HG03280 (cell line): Measurements from ENCODE around the gene ANAPC1.
"Not testable (repeated sequence)": the region's sequence is repeated elsewhere in the genome, so short reads cannot be mapped to it uniquely, and the experiment has no call there.

Experiments used
- ATAC-seq: cut with Tn5 transposase; IDR thresholded peaks from one replicate; pipeline ENCODE4 v1.9.1; 2021; ENCODE audit warnings: mild to moderate bottlenecking, moderate library complexity; ENCODE audit not compliant: unreplicated experiment

Gene ANAPC1

DNA sequence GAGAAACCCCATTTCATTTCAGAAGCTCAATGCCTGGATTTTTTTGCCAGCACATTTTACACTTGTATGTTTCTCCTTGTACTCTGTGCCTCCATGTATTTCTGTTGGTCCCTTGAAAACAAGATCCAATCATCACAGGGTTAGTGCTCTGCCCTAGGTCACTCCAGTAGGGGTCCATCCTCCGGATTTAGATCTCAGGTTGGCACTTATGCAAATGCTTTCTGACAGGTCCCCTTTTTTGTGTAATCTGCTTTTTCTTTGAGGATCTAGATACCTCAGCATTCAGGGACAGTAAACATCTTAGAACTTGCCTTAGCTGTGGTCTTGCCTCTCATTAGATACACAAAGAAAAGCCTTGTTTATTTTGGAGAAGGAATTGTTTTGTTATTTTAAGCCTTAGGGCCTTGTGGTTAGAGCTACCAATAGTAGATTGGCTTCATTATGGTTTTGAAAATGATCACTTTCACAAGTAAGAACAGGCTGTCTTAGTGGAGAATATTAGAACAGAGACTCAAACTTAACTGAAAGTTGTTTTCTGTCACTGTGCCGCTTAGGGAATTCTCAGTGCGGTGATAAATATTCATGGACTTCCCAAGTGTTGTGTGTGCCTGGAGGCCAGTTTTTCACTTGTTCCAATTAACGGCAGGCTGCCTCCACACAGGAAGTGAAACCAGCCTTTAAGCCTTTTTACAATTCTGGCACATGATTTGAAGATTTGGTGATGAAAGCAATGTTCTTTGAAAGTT lies 22.2 kb upstream of the ANAPC1 start:
- ATAC-seq, result peak; percentile 72

DNA sequence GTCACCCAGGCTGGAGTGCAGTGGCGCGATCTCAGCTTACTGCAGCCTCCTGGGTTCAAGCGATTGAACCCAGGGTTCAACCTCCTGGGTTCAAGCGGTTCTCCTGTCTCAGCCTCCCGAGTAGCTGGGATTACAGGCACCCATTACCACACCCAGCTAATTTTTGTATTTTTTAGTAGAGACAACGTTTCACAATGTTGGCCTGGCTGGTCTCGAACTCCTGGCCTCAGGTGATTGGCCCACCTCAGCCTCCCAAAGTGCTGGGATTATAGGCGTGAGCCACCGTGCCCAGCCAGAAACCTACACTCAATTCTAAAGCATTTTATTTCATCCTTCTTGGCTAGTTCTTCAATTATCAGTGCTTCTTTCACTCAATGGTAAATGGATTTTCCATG lies 21.5 kb upstream of the ANAPC1 start:
- not testable (repeated sequence) for ATAC-seq

DNA sequence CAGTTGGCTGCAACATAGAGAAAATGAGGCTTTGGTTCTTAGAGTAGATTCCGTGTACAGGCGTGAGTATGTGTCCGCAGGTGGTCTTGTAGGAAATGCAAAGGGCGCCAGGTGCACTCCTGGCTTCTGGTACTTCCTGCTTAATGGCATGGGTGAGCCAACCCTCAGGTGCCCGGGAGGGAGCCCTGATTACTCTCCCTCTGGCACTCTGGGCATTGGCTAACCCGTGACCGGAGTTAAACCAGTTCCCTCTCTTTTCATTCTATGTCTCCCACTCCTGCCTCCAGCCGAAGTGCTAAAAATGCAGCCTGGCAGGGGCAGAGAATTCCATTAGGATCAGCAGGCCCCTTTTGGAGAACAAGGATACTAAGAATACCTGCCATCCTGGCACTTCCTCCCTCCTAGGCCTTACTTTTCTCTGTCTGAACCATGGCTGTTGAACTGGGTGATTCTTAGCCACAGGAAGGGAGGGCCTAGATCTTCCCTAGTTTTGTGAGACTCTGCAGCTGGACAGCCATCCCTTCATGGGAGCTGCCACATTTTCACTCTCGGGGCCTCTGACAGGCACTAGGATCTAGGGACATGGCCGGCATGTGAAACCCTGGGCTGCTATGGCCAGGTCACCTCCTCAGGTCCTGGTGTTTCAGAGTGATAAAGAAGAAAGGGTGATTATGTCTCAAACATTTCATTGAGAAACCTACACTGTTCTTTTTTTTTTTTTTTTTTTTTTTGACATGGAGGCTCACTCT lies 20.9 kb upstream of the ANAPC1 start:
- no peak for ATAC-seq

DNA sequence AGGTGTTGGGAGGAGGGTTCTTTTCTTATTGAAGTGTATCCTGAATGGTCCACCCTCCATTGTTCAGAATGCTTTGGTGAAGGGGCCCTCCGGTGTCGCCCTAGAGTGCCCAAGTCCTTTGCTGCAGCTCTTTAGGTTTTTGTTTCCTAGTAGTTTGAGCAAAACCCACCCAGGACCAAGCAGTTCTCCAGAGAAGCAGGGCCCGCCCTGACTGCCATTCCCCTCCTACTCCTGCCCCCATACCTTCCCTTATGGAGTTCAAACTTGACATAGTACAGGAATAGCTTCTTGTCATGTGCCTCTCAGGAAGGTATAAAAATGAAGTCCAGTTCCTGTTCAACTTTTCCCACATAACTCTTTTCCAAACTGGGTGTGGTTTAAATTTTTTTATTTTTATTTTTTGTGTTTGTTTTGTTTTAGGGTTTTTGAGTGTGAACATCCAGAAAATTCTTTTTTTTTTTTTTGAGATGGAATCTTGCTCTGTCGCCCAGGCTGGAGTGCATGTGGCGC lies 20.0 kb upstream of the ANAPC1 start:
- no peak for ATAC-seq

DNA sequence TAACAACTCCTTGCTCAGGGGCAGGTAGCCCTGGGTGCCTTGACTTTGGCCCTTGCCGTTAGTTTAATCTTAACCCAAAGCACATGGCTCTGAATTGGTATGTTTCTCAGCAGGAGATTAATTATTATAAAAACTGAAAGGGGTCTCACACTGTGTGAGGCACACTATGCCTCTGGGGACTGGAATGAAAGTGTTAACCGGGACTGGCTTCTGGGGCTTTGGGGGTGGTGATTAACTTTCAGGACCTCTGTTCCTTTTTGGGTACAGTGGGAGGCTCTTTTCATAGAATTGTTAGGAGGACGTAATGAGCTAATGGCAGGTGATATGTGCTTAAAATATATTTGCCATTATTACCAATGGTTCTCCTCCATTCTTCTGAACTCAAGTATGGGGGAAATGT lies 19.5 kb upstream of the ANAPC1 start:
- no peak for ATAC-seq

DNA sequence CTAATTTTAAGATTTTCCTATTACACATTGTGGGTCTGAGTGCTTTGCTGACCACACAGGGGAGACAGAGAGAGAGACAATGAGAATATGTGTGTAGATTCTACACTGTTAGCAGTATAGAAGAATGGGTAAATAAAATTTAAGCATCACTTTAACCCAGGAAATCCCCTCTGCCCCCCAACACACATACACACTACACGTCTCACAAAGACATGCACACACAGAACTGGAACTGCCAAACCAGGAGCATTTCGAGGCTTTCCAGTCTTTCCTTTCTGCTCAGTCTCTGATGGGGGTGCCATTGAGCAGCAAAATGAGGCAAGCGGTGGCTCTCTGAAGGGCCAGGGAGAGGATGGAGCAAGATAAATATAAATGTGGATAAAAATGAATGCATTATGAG lies 16.9 kb upstream of the ANAPC1 start:
- ATAC-seq, result no peak

DNA sequence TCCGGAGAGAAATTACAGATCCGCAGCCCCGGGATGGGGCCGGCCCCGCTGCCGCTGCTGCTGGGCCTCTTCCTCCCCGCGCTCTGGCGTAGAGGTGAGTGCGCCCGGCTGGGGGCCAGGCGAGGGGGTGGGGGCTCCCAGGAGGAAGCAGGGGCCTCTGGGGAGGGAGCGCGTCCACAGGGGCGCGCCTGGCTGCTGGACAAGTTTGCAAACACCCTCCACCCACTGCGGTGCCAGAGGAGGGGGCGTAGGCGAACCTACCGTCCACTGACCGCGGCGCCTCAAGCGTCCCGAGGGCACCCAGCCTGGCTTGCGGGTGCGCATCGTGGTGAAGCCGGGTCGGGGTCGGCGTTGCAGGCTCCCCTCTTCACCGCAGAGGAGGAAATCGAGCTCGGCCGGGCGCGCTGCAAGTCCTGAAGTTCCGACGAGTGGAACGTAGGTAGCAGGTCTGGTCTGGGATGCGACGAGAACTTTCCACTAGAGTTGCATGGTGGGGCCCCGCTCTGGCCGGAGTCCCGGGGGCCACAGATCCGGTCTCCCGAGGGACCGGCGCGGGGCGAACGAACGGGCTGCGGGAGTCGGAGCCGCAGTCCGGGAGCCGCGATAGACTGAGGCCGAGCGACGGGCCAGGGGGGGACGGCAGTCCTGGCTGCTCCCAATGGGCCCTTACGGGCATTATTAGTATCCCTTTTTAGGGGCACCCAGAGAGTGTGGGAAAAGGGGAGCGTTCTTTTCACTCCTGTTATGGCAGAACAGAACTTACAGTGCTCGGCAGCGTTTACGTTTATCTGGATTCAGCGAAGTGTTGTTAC lies 14.9 kb upstream of the ANAPC1 start:
- no peak for ATAC-seq

DNA sequence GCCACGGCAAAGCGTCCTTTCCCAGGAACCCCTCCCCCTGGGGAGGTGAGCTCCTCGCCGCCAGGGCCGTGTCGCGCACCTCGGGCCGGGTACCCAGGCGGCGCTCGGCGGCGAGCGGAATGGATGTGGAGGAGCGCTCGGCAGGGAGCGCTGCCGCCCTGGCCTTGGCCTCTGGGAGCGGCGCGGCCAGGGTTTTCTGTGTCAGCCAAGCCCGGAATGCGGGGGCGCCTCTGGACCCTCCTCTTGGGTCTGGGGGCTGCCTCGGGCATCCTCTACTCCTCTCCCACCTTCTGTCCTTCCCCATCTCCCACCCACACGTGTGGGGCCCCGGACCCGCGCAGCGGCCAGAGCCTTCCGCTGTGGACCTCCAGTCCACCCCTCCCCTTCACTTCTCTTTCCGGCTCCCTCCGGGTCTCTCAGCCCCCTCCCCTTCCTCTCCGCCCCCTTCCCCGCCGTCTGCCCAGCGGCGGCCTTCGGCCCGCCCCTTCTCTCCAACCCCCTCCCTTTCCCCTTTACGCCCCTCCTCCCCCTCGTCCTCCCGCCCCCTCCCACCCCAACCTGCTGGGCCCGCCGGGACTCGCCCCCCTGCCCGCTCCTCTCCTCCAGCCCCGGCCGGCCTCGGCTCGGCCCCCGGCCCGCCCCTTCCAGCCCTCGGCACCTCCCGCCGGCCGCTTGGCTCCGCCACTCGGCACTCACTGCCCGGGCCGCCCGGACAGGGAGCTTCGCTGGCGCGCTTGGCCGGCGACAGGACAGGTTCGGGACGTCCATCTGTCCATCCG lies 14.1 kb upstream of the ANAPC1 start, which contains the start of gene MERTK:
TSS of gene MERTK (plus strand) at position 684 of the 779 bp plus-strand sequence. CDS start 129 bp downstream, outside the sequence.
- ATAC-seq, result no peak

DNA sequence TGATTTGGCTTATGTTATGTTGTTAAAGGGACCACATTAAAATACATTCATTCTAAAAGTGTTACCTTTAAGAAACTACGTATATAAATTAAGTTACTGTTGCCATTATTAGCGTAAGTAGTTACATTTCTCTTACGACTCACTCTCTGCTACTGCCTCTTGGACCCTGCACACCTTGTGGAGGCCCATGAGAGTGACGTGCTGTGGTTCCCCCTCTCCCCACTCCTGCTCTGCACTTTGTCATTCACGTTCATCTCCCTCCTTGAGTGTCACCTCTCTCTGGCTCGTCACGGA lies 13.6 kb upstream of the ANAPC1 start:
- ATAC-seq, result no peak

DNA sequence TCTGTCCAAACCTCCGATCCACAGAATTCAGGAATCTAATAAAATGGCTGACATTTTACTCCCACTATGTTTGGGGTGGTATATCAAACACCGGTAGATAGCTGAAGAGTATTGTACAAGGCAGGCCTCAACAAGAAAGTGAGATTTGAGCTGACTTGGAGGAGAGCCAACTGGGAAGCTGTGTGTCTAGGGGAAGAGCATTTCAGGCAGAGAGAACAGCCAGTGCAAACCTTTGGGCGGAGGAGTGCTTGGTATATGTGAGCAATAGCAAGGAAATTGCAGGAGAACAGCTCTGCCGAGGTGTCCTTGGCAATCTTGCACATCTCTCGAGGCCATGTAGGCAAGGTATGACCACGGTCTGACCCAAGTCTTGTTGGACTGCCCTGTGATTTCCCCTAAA lies 12.6 kb upstream of the ANAPC1 start:
- no peak for ATAC-seq

DNA sequence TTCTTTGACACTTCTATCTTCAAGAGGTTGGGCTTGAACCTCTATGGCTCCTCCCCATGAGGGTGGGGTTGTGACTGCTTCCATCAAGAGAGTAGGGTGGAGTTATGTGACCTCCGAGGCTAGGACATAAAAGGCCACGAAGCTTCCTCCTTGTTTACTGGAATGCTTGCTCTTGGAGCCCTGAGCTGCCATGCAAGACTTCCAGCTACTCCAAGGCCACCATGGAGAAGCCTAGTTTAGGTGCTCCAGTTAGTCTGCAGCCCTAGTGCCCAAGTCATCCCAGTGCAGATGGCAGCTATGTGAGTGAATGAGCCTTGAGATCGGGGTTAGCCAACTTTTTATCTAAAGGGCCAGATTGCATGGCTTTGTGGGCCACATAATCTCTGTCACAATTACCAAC lies 12.0 kb upstream of the ANAPC1 start:
- ATAC-seq, result no peak

DNA sequence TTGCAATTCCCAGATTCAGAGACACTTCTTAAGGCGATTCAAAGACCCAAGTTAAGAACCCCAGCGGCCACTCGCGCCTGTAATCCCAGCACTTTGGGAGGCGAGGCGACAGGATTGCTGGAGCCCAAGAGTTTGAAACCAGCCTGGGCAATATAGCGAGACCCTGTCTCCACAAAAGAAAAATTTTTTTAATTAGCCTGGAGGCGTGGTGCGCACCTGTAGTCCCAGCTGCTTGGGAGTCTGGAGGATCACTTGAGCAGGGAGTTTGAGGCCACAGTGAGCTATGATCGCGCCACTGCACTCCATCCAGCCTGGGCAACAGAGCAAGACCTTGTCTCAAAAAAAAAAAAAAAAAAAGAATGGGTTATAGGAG lies 585 bp upstream of the ANAPC1 start:
- ATAC-seq, result peak; percentile 7

DNA sequence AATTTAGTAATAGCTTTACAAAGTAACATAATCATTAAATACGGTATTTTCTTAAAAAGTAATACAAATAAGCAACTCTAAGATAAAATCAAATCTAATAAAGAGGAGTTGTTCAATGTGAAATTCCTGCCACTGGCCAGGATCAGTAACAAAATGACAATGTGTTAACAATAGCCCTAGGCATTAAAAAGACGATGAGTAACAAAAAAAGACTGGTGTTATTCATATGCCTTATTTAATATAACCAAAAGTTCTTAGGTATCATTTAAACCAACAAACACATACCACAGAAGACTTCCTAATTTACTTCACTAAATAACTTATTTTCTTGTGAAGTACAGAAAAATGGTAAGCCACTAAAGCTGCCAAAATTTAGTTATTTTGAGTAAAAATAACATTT lies 11.2 kb downstream of the ANAPC1 start:
- not testable (repeated sequence) for ATAC-seq

DNA sequence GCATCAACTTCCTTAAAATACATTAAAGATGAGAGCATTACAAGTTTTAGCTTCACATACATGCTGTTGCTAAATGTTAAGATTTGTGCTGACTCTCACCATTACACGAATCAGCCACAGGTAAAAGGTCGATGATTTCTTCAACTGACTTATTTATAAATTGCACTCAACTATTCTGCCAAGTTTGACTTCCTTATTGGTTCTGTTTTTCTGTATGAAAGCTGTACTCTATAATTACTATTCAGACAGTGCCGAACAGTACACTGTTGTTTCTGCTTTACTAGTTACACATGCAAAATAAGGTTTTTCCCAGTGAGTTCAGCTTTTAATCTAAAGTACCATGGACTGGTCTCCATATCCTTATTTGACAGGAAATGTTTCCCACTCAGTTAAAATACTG lies 18.9 kb downstream of the ANAPC1 start:
- ATAC-seq, result not testable (repeated sequence)

DNA sequence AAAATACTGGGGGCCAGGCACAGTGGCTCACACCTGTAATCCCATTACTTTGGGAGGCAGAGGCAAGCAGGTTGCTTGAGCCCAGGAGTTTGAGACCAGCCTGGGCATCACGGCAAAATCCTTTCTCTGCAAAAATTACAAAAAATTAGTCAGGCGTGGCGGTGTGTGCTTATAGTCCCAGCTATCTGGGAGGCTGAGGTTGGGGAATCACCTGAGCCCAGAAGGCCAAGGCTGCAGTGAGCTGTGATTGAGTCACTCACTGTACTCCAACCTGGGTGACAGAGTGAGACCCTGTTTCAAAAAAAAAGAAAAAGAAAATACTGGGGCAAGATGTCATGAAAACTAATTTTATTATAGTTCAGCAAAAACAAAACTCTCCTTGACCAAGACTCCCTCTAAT lies 24.0 kb downstream of the ANAPC1 start:
- ATAC-seq, result not testable (repeated sequence)

DNA sequence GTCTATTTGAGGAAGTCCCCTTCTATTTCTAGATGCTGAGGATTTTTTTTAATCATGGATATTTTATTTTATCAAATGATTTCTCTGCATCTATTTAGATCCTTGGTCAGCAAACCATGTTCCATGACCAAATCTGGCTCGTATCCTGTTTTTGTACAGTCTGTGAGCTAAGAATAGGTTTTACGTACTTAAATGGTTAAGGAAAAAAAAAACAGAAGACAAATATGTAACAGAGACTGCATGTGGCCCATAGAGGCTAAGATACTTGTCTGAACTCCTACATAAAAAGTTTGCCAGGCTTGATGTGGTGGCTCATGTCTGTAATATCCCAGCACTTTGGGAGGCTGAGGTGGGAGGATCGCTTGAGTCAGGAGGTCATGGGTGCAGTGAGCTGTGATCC lies 31.4 kb downstream of the ANAPC1 start:
- not testable (repeated sequence) for ATAC-seq

DNA sequence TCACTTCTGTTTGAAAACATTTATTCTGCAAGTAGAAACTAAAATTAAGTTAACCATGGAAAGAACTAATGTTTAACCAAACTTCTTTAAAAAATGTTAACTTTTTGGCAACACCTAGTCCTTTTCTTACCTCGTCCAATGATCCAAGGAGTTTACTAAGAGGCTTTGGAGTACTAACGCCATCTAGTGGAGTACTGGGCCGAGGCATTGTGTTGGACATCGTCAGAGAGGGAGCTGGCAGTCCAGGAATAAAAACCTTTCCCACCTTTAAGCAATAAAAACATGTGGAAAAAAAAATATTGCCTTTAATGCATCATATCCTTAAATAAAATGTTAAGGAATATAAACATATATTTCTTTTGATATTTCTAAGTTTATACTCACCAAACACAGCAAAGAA lies 33.3 kb downstream of the ANAPC1 start:
- ATAC-seq, result not testable (repeated sequence)

DNA sequence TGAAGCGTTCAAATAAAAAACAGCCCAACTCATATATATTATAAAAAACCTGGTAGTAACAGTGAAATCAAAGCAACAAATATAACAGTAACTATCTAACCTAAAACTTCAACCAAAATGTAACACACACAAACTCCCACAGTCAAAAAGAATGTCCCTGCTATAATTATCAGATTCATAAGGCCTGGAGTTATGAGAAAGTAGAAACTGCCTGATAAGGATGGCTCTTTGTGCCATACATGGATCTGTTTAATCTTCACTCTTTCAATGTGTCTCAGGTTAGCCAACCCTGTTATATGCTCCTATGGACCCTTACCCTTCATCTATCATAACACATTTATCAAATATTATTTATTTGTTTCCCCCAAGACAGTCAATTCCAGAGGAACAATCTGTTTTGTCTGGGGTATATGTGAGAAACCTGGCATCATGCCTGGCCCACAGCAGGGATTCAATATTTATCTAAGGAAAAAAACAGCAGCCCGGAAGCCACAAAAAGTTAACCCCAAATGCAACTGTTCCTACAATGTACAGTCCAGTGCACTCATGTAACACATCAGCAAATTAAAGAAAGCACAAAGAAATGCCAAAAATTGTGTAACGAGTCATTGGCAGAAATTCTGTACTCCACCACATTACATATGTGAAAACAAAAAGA lies 44.2 kb downstream of the ANAPC1 start:
- not testable (repeated sequence) for ATAC-seq

DNA sequence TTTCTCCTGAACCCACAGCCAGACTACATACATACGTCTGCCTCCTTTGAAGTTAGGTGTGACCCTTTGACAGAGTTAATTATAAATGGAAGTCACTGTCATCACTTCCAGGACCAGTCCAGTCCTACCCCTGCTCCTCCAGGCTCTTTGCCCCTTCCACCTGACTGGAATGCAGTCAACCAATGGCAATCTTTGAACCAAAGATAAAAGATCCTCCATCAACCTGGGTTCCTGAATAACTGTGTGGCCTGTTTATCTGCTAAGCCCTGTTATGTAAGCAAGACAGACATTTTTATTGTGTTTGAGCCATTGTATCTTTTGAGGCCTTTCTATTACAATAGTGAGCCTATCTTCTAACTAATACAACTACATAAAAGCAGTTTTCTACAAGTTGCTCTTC lies 45.0 kb downstream of the ANAPC1 start:
- not testable (repeated sequence) for ATAC-seq

DNA sequence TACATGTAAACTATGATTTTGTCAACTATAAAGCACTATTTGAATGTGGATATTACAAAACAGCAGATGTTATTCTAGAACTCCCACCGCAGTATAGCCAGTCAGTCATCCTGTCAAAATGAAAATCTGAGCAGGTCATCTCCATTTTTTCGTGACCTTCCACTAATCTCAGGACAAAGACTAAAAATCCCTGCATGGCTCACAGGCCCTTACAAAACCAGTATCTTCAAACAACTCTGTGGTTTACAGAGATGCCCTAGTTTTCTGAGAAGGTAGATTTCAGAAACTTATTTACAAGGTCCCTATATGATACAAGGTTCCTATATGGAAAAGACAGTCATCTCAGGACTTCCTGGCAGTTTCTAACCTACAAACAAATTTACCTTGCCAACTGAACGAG lies 49.8 kb downstream of the ANAPC1 start:
- not testable (repeated sequence) for ATAC-seq
